ENCODE measurements around the gene ASB6. TPM values are rescaled to one million over a fixed set of nuclear protein-coding genes. Genes with fewer than 3 reads are reported as not detected.

ASB6 gene
- total RNA-seq, 1 donor: 20.3 TPM

- no peak for DNase-seq (ENCODE audit: low read depth)
- H3K4me3 ChIP-seq (ENCODE audit: low read depth, low read length): no peak overlapping the region
- TF ChIP-seq, protein P1, sequence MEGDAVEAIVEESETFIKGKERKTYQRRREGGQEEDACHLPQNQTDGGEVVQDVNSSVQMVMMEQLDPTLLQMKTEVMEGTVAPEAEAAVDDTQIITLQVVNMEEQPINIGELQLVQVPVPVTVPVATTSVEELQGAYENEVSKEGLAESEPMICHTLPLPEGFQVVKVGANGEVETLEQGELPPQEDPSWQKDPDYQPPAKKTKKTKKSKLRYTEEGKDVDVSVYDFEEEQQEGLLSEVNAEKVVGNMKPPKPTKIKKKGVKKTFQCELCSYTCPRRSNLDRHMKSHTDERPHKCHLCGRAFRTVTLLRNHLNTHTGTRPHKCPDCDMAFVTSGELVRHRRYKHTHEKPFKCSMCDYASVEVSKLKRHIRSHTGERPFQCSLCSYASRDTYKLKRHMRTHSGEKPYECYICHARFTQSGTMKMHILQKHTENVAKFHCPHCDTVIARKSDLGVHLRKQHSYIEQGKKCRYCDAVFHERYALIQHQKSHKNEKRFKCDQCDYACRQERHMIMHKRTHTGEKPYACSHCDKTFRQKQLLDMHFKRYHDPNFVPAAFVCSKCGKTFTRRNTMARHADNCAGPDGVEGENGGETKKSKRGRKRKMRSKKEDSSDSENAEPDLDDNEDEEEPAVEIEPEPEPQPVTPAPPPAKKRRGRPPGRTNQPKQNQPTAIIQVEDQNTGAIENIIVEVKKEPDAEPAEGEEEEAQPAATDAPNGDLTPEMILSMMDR (IDR thresholded peaks at IDR 0.05; ENCODE audit: insufficient read depth, low read depth, low read length): no peak
Observed at GRCh38 chr9:129675620-129676019, 33.7 kb upstream of the ASB6 start.

- DNase-seq (ENCODE audit: low read depth): no peak
- TF ChIP-seq, protein P1 (IDR thresholded peaks at IDR 0.05; ENCODE audit: insufficient read depth, low read depth, low read length): no peak
- H3K4me3 ChIP-seq (ENCODE audit: low read depth, low read length): no peak overlapping the region
Observed at GRCh38 chr9:129674229-129674628, 32.3 kb upstream of the ASB6 start.

- H3K4me3 ChIP-seq (ENCODE audit: low read depth, low read length): no peak overlapping the region
- no peak for DNase-seq (ENCODE audit: low read depth)
- TF ChIP-seq, protein P1 (IDR thresholded peaks at IDR 0.05; ENCODE audit: insufficient read depth, low read depth, low read length): no peak
Observed at GRCh38 chr9:129673602-129674001, 31.7 kb upstream of the ASB6 start.

- DNase-seq (ENCODE audit: low read depth): no peak
Observed at GRCh38 chr9:129672702-129673101, 30.8 kb upstream of the ASB6 start.

DNA sequence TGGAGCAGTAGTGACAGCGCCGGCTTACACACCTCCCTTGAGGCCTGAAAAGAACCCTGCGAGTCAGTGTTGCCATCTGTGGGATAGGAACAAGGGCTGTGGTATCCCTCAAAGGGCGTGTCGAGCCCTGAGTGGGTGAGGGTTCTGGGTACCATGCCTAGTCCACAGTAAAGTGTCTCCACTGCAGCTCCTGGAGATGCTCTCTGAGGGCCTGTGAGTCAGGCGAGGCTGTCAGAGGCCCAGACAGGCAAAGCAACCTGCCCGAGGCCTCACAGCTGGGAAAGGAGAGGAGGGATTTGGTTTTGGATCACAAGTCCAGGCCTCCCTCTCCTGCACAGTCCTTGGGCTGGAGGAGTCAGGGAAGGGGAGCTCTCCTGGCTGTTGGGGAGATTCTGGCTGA is 29.6 kb upstream of the ASB6 start:
- TF ChIP-seq, protein P1 (IDR thresholded peaks at IDR 0.05; ENCODE audit: insufficient read depth, low read depth, low read length): no peak
- no peak overlapping the region for H3K4me3 ChIP-seq (ENCODE audit: low read depth, low read length)
- no peak for DNase-seq (ENCODE audit: low read depth)

More at GRCh38 chr9:129672702-129673101, 30.8 kb upstream of the ASB6 start:
- no peak overlapping the region for H3K4me3 ChIP-seq (ENCODE audit: low read depth, low read length)
- TF ChIP-seq, protein P1 (IDR thresholded peaks at IDR 0.05; ENCODE audit: insufficient read depth, low read depth, low read length): no peak

GRCh38 chr9:129671065-129671464 is 29.1 kb upstream of the ASB6 start:
- no peak for DNase-seq (ENCODE audit: low read depth)
- TF ChIP-seq, protein P1 (IDR thresholded peaks at IDR 0.05; ENCODE audit: insufficient read depth, low read depth, low read length): no peak
- H3K4me3 ChIP-seq (ENCODE audit: low read depth, low read length): no peak overlapping the region

DNA sequence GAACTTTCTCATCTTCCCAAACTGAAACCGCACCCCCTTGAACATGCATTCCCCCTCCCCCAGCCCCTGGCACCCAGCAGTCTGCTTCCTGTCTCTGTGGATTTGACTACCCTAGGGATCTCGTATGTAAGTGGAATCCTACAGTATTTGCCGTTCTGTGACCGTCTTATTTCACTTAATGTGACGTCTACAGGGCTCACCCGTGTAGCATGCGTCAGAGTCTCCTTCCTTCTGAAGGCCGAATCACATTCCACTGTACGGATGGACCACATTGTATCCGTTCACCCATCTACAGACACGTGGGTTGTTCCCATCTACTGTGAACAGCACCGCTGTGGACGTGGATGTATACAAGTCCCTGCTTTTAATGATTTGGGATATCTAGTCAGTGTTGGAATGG is 28.0 kb upstream of the ASB6 start:
- no peak for DNase-seq (ENCODE audit: low read depth)
- TF ChIP-seq, protein P1 (IDR thresholded peaks at IDR 0.05; ENCODE audit: insufficient read depth, low read depth, low read length): no peak
- H3K4me3 ChIP-seq (ENCODE audit: low read depth, low read length): no peak overlapping the region
